HCT116 (cell line): Measurements from ENCODE around the gene G3BP1. TPM values are rescaled to one million over a fixed set of nuclear protein-coding genes. Genes with fewer than 3 reads are reported as not detected.

Experiments
- ATAC-seq: fragments of 200-7000 bp; cut with Tn5 transposase; 2 replicates; pipeline ENCODE4 v1.9.1; 2020; ENCODE audit warnings: mild to moderate bottlenecking, moderate library complexity
- BruUV-seq: library from RNA; stranded (reverse); fragments of 400-500 nt; replicated peaks from 2 replicates; lab custom pipeline; 2021; lab: Mats Ljungman, UMichigan
- CTCF ChIA-PET: fragments of 300-600 bp; sonication (Branson Sonifier 250); formaldehyde crosslinking; loops from one replicate; lab custom pipeline; 2021; ENCODE audit warnings: antibody characterized with exemption; lab: Charles Lee
- POLR2A ChIA-PET: fragments of 300-600, 350-600 bp; sonication (Branson Sonifier 250); formaldehyde crosslinking; loops from one replicate; lab custom pipeline; 2021; ENCODE audit warnings: antibody characterized with exemption; lab: Charles Lee
- RAD21 ChIA-PET, 2 experiments: fragments of 300-600 bp; sonication (Branson Sonifier 250); formaldehyde crosslinking; loops; one replicate each; lab custom pipeline; 2023; ENCODE audit warnings: low total read pairs in 2 of 2; ENCODE audit not compliant: uncharacterized antibody in 2 of 2, unreplicated experiment in 2 of 2, low non-redundant PET in 1 of 2; lab: Charles Lee
- DNase-seq: peaks from one replicate; pipeline ENCODE4 v3.0.0-alpha.2; 2010; ENCODE audit warnings: low read depth, low spot score
- H2AFZ ChIP-seq: fragments of 200-600 bp; shearing (Covaris generic), sonication (generic); 2 replicates; pipeline ENCODE4 v1.6.1; 2017; ENCODE audit warnings: low read depth, mixed run types, mixed read lengths, antibody characterized with exemption, low read length; ENCODE audit not compliant: poor library complexity, severe bottlenecking
- H3K27ac ChIP-seq: 2 replicates; pipeline ENCODE4 v1.5.1; 2012; ENCODE audit warnings: low read depth, low read length
- H3K27me3 ChIP-seq: fragments of 200-600 bp; sonication (generic); 2 replicates; pipeline ENCODE4 v1.6.1; 2016; ENCODE audit warnings: mixed run types, low read length, mixed read lengths; ENCODE audit not compliant: insufficient read depth
- H3K36me3 ChIP-seq, 2 experiments: fragments of 200-500 bp in 1 of 2; fragments of 200-600 bp in 1 of 2; sonication (Bioruptor generic) in 1 of 2; sonication (generic) in 1 of 2; 2 replicates each; pipeline versions ENCODE4 v1.5.1 to v1.6.1; 2014 to 2016; ENCODE audit warnings: low read length in 2 of 2, inconsistent platforms in 1 of 2, mixed read lengths in 1 of 2, mixed run types in 1 of 2; ENCODE audit not compliant: insufficient read depth in 2 of 2, control insufficient read depth in 1 of 2
- H3K4me1 ChIP-seq, 2 experiments: fragments of 200-600 bp in 1 of 2; sonication (generic) in 1 of 2; 2 replicates each; pipeline versions ENCODE4 v1.5.1 to v1.6.1; 2012 to 2017; ENCODE audit warnings: low read length in 2 of 2, inconsistent platforms in 1 of 2, mild to moderate bottlenecking in 1 of 2, mixed read lengths in 1 of 2, mixed run types in 1 of 2, moderate library complexity in 1 of 2; ENCODE audit not compliant: insufficient read depth in 2 of 2, control insufficient read depth in 1 of 2
- H3K4me2 ChIP-seq: fragments of 200-600 bp; sonication (generic); 2 replicates; pipeline ENCODE4 v1.6.1; 2017; ENCODE audit warnings: mixed run types, low read length, mixed read lengths
- H3K4me3 ChIP-seq, 2 experiments: fragments of 200-600 bp in 1 of 2; sonication (generic) in 1 of 2; replicated peaks in 1 of 2; 2 replicates each; pipeline ENCODE4 v1.5.1; 2011 to 2016; ENCODE audit warnings: low read length in 2 of 2, control low read depth in 1 of 2, low read depth in 1 of 2, mild to moderate bottlenecking in 1 of 2, mixed read lengths in 1 of 2, mixed run types in 1 of 2
- H3K79me2 ChIP-seq: fragments of 200-600 bp; sonication (generic); 2 replicates; pipeline ENCODE4 v1.6.1; 2017; ENCODE audit warnings: mild to moderate bottlenecking, mixed run types, low read length, moderate library complexity, mixed read lengths; ENCODE audit not compliant: insufficient read depth
- H3K9ac ChIP-seq: fragments of 200-600 bp; sonication (generic); 2 replicates; pipeline ENCODE4 v1.6.1; 2016; ENCODE audit warnings: low read length, mixed read lengths
- H3K9me2 ChIP-seq: fragments of 200-600 bp; sonication (generic), shearing (Covaris generic); 2 replicates; pipeline ENCODE4 v1.6.1; 2017; ENCODE audit warnings: mixed run types, mild to moderate bottlenecking, moderate library complexity; ENCODE audit not compliant: insufficient read depth
- H3K9me3 ChIP-seq, 2 experiments: fragments of 200-500 bp in 1 of 2; fragments of 200-600 bp in 1 of 2; sonication (Bioruptor generic) in 1 of 2; sonication (generic) in 1 of 2; 2 replicates each; pipeline ENCODE4 v1.6.1; 2014 to 2017; ENCODE audit warnings: low read length in 2 of 2, mixed read lengths in 2 of 2, inconsistent platforms in 1 of 2, low read depth in 1 of 2, mild to moderate bottlenecking in 1 of 2, mixed run types in 1 of 2, moderate library complexity in 1 of 2; ENCODE audit not compliant: control insufficient read depth in 1 of 2, insufficient read depth in 1 of 2
- H4K20me1 ChIP-seq: fragments of 200-600 bp; sonication (generic), shearing (Covaris generic); 2 replicates; pipeline ENCODE4 v1.6.1; 2017; ENCODE audit warnings: mixed run types, mild to moderate bottlenecking, moderate library complexity; ENCODE audit not compliant: insufficient read depth
- CBX3 ChIP-seq: IDR thresholded peaks from 2 replicates; pipeline ENCODE4 v1.6.1; 2012; ENCODE audit warnings: low read depth
- CEBPB ChIP-seq: IDR thresholded peaks from 2 replicates; pipeline ENCODE4 v1.6.1; 2012; ENCODE audit warnings: low read depth
- EGR1 ChIP-seq: IDR thresholded peaks from 2 replicates; pipeline ENCODE4 v1.6.1; 2012; ENCODE audit warnings: low read depth
- ELF1 ChIP-seq: IDR thresholded peaks from 2 replicates; pipeline ENCODE4 v1.6.1; 2012; ENCODE audit warnings: low read depth, borderline replicate concordance
- EZH2 ChIP-seq: fragments of 200-600 bp; sonication (generic); IDR thresholded peaks from 2 replicates; pipeline ENCODE4 v1.6.1; 2017; ENCODE audit warnings: antibody characterized with exemption, mixed run types
- EZH2phosphoT487 ChIP-seq: fragments of 200-600 bp; IDR thresholded peaks from 2 replicates; pipeline ENCODE4 v1.6.1; 2018; ENCODE audit warnings: antibody characterized with exemption, borderline replicate concordance
- FOSL1 ChIP-seq: IDR thresholded peaks from 2 replicates; pipeline ENCODE4 v1.6.1; 2012; ENCODE audit warnings: low read depth
- MAX ChIP-seq: IDR thresholded peaks from 2 replicates; pipeline ENCODE4 v1.6.1; 2012
- POLR2A ChIP-seq: IDR thresholded peaks from 2 replicates; pipeline ENCODE4 v1.7.0; 2011; ENCODE audit warnings: borderline replicate concordance; ENCODE audit not compliant: insufficient read depth, insufficient read length; ENCODE audit errors: extremely low read depth
- POLR2AphosphoS5 ChIP-seq: IDR thresholded peaks from 2 replicates; pipeline ENCODE4 v1.6.1; 2011; ENCODE audit warnings: mild to moderate bottlenecking, low read depth, low read length, moderate library complexity
- RAD21 ChIP-seq: IDR thresholded peaks from 2 replicates; pipeline ENCODE4 v1.6.1; 2012; ENCODE audit warnings: low read depth, mild to moderate bottlenecking
- REST ChIP-seq: IDR thresholded peaks from 2 replicates; pipeline ENCODE4 v1.6.1; 2012; ENCODE audit warnings: low read depth
- SP1 ChIP-seq: IDR thresholded peaks from 2 replicates; pipeline ENCODE4 v1.6.1; 2012; ENCODE audit warnings: low read depth
- SRF ChIP-seq: IDR thresholded peaks from 2 replicates; pipeline ENCODE4 v1.6.1; 2012; ENCODE audit warnings: low read depth
- TCF7L2 ChIP-seq: IDR thresholded peaks from 2 replicates; pipeline ENCODE4 v1.7.0; 2011; ENCODE audit warnings: borderline replicate concordance, inconsistent platforms; ENCODE audit not compliant: insufficient read depth, insufficient read length; ENCODE audit errors: extremely low read depth
- YY1 ChIP-seq: IDR thresholded peaks from 2 replicates; pipeline ENCODE4 v1.6.1; 2011; ENCODE audit warnings: low read length, low read depth, moderate library complexity, mild to moderate bottlenecking; ENCODE audit not compliant: insufficient replicate concordance; ENCODE audit errors: extremely low read depth
- ZFX ChIP-seq: fragments of 450-650 bp; IDR thresholded peaks from 2 replicates; pipeline ENCODE4 v1.6.1; 2017
- ZNF274 ChIP-seq: fragments of 200-500 bp; sonication (Bioruptor generic); IDR thresholded peaks from 2 replicates; pipeline ENCODE4 v1.6.1; 2014; ENCODE audit warnings: mild to moderate bottlenecking, low read depth, low read length, inconsistent platforms
- intact Hi-C: fragments of 100-400 bp; cut with micrococcal nuclease; formaldehyde crosslinking; loops from 2 replicates; pipeline ENCODE4 v1.10.0; 2022
- total RNA-seq: library from RNA; stranded (reverse); gene quantifications from one replicate; pipeline ENCODE4 v1.2.1, GENCODE V29; 2021; ENCODE audit not compliant: unreplicated experiment
- TF ChIP-seq, protein P1 (sequence below), 3 experiments: fragments of 200-600 bp in 1 of 3; sonication (generic) in 1 of 3; IDR thresholded peaks in 2 of 3; conservative IDR thresholded peaks in 1 of 3; 2 replicates each; pipeline ENCODE4 v1.5.1; 2012 to 2017; ENCODE audit warnings: low read depth in 2 of 3, low read length in 2 of 3, antibody characterized with exemption in 1 of 3, borderline replicate concordance in 1 of 3, control low read depth in 1 of 3, mild to moderate bottlenecking in 1 of 3, mixed read lengths in 1 of 3, mixed run types in 1 of 3, moderate library complexity in 1 of 3; ENCODE audit not compliant: insufficient read depth in 1 of 3
- TF ChIP-seq, protein P2 (sequence below): IDR thresholded peaks from 2 replicates; pipeline ENCODE4 v1.6.1; 2012

The G3BP1 gene
- total RNA-seq, 1 experiment from 2014 or later: 296 TPM

DNA sequence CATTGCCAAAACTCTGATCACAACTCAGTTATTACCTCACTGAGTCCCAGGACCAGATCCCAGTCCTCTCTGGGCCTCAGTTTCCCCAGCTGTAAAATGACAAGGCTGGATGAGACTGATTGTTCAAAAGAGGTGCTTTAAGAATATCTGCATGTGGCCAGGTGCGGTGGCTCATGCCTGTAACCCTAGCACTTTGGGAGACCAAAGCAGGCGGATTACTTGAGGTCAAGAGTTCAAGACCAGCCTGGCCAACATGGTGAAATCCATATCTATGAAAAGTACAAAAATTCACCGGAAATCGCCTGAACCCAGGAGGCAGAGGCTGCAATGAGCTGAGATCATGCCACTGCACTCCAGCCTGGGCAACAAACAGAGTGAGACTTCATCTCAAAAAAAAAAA, 21.6 kb upstream of the G3BP1 start:
- H3K4me1 ChIP-seq: peaks cover 11 to 19% of the 10 kb centered on the region in 2 experiments
- ChIA-PET POLR2A (interaction anchor here (0.8 to 3.0 kb wide), 2 partner anchors 14 to 21 kb away, joined by 3 to 10 read pairs; partner anchors contain the start of gene G3BP1), CTCF (no interaction called here), RAD21 (no interaction called here)
- TF ChIP-seq, protein P1, sequence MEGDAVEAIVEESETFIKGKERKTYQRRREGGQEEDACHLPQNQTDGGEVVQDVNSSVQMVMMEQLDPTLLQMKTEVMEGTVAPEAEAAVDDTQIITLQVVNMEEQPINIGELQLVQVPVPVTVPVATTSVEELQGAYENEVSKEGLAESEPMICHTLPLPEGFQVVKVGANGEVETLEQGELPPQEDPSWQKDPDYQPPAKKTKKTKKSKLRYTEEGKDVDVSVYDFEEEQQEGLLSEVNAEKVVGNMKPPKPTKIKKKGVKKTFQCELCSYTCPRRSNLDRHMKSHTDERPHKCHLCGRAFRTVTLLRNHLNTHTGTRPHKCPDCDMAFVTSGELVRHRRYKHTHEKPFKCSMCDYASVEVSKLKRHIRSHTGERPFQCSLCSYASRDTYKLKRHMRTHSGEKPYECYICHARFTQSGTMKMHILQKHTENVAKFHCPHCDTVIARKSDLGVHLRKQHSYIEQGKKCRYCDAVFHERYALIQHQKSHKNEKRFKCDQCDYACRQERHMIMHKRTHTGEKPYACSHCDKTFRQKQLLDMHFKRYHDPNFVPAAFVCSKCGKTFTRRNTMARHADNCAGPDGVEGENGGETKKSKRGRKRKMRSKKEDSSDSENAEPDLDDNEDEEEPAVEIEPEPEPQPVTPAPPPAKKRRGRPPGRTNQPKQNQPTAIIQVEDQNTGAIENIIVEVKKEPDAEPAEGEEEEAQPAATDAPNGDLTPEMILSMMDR (IDR thresholded peaks at IDR 0.05 in 2 of 3, conservative IDR thresholded peaks at IDR 0.05 in 1 of 3; ENCODE audit: borderline replicate concordance in 1 of 3, insufficient read depth in 1 of 3, low read depth in 2 of 3, low read length in 2 of 3): no peak
- TF ChIP-seq EGR1 (no peak), MAX (no peak), SP1 (no peak), YY1 (no peak), ELF1 (no peak), CEBPB (no peak), SRF (no peak), POLR2AphosphoS5 (no peak), ZFX (no peak), EZH2phosphoT487 (no peak), POLR2A (no peak), FOSL1 (no peak), REST (no peak), EZH2 (no peak), ZNF274 (no peak), TCF7L2 (no peak), CBX3 (no peak), RAD21 (no peak)
- TF ChIP-seq, protein P2, sequence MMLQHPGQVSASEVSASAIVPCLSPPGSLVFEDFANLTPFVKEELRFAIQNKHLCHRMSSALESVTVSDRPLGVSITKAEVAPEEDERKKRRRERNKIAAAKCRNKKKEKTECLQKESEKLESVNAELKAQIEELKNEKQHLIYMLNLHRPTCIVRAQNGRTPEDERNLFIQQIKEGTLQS: no peak
- H3K27ac ChIP-seq: no peak overlapping the region
- no peak for ATAC-seq
- no peak overlapping the region for H3K4me3 ChIP-seq
- no peaks in the 10 kb centered on the region for H3K9me2 ChIP-seq
- 0 out of 4 replicates have a peak, but pooled peaks cover 0 to 9% of the 10 kb centered on the region in 2 experiments for H3K36me3 ChIP-seq
- no peak overlapping the region for H3K9ac ChIP-seq
- H3K9me3 ChIP-seq: no peaks in the 10 kb centered on the region
- H2AFZ ChIP-seq: no peak overlapping the region
- intact Hi-C loops: no loop called here
- H3K4me2 ChIP-seq: no peak overlapping the region
- no peak for DNase-seq
- no peaks in the 10 kb centered on the region for H4K20me1 ChIP-seq
- no peaks in the 10 kb centered on the region for H3K27me3 ChIP-seq
- peaks cover 29% of the 10 kb centered on the region for H3K79me2 ChIP-seq
- no TSS peak for BruUV-seq
